MM.1S (cell line): ENCODE results near the gene C12orf60.

Source experiments
- CTCF ChIP-seq: fragments of 300-600 bp; sonication (generic); IDR thresholded peaks from 2 replicates; pipeline ENCODE4 v1.5.1; 2016; ENCODE audit warnings: antibody characterized with exemption, low read length, mixed read lengths
- EZH2 ChIP-seq: fragments of 300-600 bp; sonication (generic); optimal IDR thresholded peaks from 2 replicates; pipeline ENCODE3; 2017; ENCODE audit warnings: low read depth, mild to moderate bottlenecking, antibody characterized with exemption, low read length, mixed read lengths
- EZH2phosphoT487 ChIP-seq: fragments of 300-600 bp; sonication (generic); IDR thresholded peaks from 2 replicates; pipeline ENCODE4 v1.6.1; 2018; ENCODE audit warnings: antibody characterized with exemption, low read length

- TF ChIP-seq CTCF: no peak
- no peak for TF ChIP-seq EZH2
- no peak for TF ChIP-seq EZH2phosphoT487
These were observed 28.4 kb upstream of the C12orf60 start for GRCh38 chr12:14774906-14775635.
